GM19372 (cell line): Measurements from ENCODE around the gene ST6GALNAC3.
"Not testable (repeated sequence)": the region's sequence is repeated elsewhere in the genome, so short reads cannot be mapped to it uniquely, and the experiment has no call there.

ENCODE experiments used
- ATAC-seq: cut with Tn5 transposase; IDR thresholded peaks from one replicate; pipeline ENCODE4 v1.9.1; 2021; ENCODE audit warnings: mild to moderate bottlenecking, low read depth, moderate library complexity; ENCODE audit not compliant: unreplicated experiment

ST6GALNAC3 gene

DNA sequence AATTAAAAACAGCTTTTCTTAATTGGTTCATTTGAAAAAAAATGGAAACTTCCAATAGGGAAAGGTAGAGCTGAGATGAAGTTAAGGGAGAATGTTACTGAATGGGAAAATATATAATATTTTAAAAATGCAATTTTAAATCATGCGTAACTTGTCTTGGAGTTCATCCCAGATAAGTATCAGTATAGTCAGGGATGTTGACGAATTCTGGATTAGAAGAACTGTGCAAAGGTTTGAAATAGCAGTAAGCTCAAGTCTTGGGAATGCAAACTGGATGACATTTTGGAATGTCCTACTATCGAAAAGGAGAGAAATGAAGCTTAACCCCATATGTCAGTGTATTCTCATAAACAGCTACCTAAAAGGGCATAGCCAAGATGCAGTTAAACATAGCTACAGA lies 4.0 kb upstream of the ST6GALNAC3 start:
- no peak for ATAC-seq

DNA sequence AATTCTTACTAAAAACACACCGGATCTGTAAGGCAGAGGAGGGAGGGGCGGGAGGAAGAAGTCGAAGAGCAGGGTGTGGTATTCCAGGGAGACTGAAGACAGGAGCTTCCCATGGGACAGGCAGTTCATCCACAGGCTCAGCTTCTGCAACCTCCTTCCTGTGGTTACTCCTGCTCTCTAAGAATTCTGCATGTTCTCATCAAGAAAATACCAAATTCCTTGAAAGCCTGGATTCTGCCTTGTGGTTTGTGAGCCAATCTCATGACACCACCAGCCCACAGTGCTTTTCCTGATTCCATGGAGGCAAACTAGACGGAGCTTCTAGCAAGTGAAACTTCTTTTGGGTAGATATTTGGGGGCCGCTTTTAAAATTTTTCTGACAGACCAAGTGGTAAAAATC lies 1.1 kb upstream of the ST6GALNAC3 start:
- ATAC-seq: no peak

DNA sequence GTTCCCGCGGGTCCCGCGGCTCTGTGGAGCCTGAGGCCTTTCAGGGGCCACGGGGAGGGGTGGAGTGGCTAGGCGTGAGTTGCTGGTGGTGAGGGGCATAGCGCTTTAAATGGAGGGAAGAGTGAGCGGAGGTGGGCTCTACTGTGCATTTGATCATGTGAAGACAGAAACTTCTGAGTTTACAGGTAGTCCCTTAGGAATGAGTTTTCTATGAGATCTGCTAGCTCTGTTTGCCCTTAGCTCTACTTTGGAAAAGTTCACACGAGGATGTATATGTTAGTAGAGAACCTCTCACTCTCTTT lies 593 bp downstream of the ST6GALNAC3 start:
- no peak for ATAC-seq

DNA sequence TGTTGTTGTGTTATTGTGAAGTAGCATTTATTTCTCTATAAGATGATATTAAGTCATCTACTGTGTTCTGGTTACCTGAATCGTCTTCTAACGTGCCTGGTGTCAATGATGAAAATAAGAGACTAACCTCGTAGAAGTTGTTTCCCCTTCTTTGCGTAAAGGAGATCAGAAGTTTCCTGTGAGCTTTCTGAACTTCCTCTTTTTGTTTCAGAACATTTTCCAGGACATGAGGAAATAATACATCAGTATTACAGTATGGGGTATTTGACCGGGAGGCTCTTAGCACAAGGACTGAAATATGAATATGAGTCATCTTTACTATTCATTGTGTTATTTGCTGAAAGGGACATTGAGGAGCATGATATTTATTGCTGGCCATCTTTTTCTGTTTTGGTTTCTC lies 1.3 kb downstream of the ST6GALNAC3 start:
- ATAC-seq: no peak

DNA sequence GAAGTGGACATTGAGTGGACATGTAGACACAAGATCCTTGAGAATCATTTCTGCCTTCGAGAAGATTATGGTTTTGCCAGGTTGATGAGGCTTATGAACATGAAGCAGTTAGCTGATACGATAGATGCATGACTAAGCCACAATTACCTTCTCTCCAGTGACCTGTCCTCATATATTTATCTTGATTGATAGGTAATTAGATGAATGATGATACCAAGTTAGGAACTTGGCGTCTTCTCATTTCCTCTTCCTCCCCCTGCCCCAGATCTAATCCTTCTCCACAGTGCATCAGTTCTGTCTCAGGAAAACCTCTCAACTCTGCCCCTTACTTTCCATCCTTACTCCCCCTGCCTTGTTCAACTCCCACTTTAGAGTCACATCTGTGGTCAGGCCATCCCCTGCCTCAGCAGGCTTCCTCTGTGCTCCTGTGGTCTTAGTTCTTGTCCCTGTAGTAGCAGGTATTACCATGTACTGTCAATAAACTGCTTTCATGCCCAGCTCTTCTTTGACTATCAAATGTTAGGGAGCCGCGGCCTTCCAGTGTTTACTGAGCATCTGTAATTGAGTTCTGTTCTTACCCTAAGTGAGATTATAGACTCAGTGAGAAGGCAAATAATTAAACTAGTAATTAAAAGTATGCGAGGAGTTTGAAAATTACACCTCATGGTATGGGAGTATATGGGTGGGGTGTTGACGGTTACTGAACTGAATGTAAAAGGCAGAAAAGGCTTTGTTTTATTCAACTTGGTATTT lies 5.1 kb downstream of the ST6GALNAC3 start:
- ATAC-seq: no peak

DNA sequence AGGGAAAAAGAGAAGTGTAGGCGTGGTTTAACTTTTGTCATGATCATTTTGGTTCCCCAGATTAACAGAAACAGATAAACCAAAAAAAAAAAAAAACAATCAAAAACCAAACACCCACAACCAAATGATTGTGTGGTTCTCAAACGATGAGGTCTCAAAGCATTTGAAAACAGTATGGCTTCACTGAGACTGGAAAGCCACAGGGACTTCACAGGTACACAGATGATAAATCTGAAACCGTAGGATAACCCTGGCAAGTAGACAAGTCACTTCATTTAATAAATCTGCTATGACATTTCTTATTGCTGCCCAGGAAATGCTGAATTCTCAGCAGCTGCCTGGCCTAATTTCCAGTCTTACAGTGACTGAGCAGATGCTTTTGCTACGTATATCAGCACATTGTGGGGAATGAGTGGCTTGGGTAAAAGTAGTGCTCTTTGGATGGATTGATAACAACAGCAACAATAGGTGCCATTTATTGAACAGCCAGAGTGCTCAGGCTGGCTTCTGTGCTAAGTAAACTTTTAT lies 6.1 kb downstream of the ST6GALNAC3 start:
- no peak for ATAC-seq

DNA sequence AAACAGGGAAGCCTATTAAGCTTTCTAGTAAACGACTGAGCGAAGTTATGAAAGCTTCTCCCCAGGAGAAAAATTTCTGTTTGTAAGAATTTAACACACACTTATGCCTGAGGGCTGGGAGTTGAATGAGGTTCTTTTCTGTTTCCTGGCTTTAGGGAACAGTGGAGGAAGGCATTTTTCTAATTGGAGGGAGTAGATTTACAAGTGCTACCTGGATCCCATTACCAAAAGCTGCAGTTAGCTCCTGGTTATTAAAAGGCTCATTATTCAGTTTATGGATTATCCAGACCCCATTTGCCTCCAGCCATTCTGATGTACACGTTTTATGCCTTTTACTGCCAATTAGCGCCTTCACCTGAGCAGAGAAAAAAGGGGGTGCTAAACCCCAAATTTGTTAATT lies 7.5 kb downstream of the ST6GALNAC3 start:
- no peak for ATAC-seq

DNA sequence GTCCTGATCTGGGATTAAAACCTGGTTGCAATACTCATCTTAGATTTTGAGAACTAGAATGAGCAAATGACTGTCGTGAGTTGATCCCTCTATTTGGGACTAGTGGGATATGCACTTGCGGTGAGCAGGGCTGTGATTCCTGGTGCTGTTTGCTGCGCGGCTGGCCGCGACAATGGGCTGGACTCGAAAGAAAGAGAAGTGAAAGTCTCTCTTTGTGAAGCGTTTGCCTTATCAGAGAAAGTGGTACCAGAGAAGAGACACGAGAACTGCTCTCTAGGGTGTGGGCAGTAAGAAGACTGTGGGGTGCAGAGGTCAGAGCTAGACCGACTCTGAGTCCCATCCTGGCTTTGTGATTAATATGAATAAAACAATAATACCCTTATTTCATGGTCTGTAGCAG lies 8.6 kb downstream of the ST6GALNAC3 start:
- no peak for ATAC-seq

DNA sequence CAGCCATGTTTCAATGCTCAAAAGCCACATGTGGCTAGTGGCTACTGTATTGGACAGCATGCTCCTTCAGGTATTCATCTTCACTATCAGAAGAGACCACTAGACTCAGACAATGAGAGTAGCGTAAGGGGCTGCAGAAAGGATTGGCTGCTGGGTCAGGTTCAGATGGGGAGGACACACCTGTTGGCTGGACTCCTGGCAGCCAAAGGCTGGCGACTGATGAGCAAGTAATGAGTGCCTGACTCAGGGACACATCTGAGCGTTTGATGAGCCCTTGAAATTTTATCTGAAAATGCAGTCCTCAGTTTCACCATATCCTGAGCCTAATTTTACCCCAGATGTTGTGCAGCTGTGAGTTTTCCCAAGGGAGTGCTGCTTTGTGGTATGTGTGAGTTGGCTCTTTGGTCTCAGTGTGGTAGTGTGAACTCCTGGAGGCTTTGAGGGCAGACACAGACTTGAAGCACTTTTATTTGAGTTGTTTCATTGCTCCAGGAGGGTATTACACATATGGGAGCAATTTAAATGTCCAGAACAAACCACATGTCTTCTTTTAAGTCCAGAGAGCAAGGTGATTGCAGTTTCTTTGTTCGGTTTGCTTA lies 9.6 kb downstream of the ST6GALNAC3 start:
- ATAC-seq: no peak

DNA sequence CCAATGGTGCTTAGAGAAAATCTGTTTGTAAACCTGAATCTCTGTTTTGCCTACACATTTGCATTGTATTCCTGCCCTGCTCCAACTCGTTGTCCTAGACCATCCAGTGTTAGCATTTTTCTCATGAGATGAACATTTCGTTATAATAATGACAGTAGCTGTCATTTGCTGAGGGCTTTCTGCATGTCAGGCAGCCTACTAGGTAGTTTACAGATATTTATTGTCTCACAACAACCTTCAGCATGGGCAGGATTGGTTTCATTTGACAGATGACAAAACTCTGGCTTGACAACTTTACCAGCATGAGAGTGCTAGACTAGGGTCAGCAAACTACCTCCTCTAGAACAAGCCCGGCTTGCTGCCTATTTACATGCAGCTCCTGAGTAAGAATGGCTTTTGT lies 10.1 kb downstream of the ST6GALNAC3 start:
- no peak for ATAC-seq

DNA sequence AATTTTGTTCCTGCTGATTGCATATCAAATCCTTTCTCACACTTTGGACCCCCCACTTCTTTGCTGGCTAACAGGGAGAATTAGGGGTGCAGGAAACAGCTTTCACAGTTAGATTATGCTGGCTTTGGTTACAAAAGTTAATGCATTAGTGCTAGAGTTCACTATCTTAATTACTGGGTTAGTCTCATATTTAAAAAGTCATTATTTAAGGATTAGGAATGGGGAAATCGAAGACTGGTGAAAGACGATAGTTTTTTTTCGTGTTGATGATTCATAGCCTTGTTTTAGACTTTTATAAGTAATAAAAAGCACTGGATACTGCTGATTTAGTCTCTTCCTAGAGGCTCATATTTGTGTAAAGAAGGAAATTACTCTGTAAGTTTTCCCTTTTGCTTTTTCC lies 11.6 kb downstream of the ST6GALNAC3 start:
- no peak for ATAC-seq

DNA sequence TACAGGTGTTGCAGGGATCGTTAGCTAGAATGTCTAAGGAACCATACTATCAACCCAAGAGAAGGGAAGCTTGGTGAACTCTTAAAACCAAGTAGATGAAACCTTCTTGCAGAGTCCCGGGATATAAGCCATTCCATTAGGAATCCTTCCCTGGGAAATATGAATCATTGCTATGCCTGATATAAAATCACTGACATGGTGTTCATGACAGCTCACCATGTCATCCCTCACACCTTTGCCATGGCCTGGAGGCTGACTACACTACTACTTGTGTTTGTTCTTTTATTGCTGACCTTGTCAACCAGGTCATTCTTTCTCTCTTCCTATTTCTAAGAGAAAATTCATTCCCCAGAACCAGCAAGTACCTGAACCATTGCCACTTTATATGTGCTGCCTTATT lies 12.1 kb downstream of the ST6GALNAC3 start:
- ATAC-seq: no peak

DNA sequence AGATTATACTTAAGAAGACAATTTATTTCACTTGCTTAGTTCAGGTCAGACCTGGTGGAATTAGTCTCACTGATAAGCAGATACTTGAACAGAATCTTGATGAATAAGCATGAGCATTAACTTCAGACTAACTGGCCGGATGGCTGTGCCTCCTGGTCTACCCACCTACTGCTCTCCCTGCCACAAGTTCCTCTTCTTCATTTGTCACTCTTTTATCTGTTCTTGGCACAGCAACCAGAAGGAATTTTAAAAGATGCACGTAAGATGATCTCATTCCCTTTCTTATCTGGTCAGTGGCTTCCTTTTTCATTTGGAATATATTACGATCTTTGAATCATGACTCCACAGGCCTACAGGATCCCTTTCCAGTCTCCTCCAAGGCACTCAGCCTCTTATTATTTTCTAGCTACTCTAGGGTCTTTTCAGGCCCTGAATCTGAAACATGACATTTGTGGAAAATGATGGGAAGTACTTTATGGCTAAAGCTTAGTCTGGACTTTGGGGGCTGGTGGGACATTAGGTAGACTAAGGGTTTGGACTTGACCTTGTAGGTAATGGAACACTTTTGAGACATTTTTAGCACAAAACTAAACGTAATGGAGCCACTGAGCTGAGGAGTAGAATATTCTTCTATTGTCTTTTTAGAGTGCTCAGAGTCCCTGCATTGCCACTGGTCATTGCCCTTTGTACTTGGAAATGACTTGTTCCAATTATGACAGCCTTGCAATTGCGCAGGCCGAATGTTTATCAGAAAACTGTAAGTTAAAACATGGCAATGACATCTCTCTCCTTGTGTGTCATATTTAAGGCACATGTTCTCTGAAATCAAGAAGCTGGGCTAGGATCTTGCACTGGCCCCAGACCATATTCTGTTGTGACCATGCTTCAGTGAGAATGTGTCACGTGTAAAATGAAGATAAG lies 16.0 kb downstream of the ST6GALNAC3 start:
- no peak for ATAC-seq

DNA sequence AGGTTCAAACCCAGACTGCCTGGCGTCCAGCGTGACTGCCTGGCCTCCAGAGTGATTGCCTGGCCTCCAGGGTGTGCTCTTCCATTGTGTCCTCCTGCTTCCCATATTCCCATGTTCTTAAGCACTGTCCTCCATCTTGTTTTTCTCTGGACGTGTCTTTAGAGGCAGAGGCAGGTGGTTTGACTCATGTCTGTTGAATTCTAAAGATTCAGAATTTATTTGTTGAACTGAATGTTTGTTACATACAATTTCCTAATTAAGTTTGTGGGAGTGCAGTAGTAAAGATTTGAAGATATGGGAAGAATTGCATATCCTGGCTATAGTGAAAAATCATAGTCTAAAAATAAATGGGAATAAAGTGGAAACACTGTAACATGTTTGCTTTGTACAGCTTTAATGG lies 18.3 kb downstream of the ST6GALNAC3 start:
- ATAC-seq: no peak

DNA sequence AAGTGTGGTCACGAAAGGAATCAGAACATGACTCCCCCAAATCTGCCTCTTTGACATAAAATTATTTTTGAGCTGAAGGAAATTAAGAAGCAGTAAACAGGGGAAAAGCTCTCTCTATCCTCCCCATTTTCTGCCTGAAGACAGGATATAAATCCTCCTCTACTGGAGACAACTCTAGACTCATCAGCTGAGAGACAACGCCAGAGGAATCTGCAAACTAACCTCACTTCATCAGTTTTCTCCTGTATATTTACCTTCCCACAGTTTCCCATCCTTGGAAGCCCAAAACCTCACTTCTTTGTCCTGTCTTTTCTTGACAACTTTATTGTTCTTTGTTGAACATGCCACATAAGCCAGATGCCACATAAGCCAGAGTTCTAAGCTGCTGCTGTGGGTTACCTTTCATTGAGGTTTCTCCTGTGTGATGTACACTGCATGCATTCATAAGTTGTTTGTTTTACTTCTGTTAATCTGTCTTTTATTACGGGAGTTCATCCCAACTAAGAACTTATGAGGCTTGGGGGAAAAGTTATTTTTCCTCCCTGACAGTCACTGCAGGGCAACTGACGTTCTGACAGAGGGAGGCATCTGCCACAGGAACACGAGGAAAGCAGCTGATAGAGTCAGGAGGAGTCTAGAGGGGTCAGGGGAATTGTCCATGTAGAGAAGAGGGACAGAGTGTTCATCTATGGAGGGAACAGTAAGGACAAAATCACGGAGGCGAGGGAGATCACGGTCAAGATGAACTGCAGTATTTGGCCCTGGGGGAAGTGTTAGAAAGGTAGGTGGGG lies 19.2 kb downstream of the ST6GALNAC3 start:
- ATAC-seq: no peak

DNA sequence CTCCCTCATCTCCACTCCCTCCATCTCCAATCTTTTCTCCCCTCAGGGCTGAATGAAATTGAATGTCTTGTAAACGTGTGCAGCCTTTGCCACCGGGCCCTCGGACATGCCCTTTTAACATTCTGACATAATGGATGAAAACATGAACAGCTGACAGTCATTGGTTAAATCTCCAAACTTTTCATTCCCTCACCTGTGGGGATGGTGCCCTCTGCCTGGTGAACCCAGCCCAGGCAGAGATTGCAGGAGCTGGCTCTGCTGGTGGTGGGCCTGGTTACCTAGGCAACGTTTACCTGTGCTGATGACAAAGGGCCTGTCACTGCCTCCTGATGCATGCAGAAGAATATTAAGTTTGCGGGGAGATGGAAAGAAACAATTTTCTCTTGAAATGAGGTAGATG lies 21.3 kb downstream of the ST6GALNAC3 start:
- ATAC-seq: no peak

DNA sequence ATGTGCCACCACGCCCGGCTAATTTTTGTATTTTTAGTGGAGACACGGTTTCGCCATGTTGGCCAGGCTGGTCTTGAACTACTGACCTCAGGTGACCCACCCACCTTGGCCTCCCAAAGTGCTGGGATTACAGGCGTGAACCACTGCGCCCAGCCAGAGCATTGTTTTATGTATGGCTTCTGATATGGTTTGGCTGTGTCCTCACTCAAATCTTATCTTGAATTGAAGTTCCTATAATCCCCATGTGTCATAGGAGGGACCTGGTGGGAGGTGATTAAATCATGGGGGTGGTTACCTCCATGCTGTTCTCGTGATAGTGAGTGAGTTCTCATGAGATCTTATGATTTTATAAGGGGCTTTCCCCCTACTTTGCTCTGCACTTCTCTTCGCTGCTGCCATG lies 22.5 kb downstream of the ST6GALNAC3 start:
- not testable (repeated sequence) for ATAC-seq

DNA sequence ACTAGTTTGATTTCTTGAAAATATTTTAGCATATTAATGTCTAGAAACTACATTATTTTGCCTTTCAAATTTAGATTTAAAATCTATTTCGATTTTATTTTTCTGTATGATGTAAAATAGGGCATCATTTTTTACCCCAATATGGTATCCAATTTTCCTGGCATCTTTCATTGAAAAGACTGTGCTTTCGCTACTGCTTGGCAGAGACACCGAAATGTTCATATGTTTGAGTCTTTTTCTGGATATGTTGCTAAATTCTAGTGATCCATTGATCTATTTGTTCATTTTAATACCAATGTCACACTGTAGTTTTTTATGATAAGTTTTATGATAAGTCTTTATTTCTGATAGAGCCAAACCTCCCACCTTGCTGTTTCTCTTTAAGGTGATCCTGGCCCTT lies 24.3 kb downstream of the ST6GALNAC3 start:
- ATAC-seq: no peak

DNA sequence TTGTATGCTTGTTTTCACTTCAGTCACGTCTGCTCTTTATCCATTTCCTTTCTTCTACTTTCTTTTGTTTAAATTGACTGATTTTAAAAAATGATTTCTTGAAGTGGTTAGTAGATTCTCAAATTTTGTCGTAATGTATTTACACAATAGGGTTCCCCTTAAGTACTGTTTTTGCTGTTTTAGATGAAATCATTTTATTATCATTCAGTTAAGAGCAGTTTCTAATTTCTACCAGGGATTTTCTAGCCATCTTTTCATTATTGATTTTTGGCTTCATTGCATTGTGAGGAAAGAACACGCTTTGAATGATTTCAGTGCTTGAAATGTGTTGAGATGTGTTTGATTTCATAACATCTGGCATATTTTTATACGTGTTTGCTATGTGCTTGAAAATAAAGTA lies 27.0 kb downstream of the ST6GALNAC3 start:
- ATAC-seq: no peak

DNA sequence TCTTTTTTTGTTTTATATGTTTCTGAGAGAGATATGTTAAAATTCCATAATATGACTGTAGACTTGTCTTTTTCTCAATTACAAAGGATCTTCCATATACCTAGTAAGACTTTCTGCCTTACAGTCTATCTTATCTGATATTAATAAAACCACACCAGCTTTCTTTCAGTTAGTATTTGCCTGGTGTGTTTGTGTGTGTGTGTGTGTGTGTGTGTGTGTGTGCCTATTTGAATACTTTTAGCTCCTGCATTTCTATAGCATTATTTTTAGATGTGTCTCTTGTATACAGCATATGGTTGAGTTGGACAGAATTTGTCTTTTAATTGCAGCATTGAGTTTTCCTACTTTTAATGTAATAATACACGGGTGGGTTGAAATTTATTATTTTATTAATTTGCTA lies 27.5 kb downstream of the ST6GALNAC3 start:
- ATAC-seq: no peak

DNA sequence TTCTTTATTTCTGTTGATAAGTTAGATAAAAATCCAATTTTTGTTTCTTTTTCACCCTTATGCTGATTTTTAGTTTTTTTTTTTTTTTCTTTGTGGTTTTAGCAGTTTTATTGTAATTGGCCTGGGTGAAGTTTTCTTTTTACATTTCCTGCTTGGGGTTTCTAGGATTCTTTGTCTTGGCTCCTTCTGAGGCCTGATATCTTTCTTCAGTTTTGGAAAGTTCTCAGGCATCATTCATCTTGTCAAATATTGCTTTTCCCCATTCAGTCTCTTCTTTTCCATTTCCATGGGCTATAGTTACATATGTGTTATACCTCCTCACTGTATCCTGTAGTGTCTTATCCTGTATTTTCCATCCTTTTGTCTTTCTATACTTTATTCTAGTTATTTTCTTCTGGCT lies 28.5 kb downstream of the ST6GALNAC3 start:
- ATAC-seq: no peak
